Measurements from ENCODE around the gene RFX7.

The RFX7 gene

GRCh38 chr15:56128081-56128480 lies 115.6 kb downstream of the RFX7 start:
- Histone ChIP-seq H3K4me2 (ENCODE audit: low read length) (no peak overlapping the region), H3K18ac (ENCODE audit: low read length) (no peak overlapping the region), H2AK5ac (ENCODE audit: low read length) (no peak overlapping the region), H3K9ac (ENCODE audit: low read length) (no peak overlapping the region), H3K23ac (ENCODE audit: low read length) (no peak overlapping the region), H3K4me1 (ENCODE audit: control insufficient read depth, low read depth, low read length) (no peaks in the 10 kb centered on the region), H3K27me3 (ENCODE audit: insufficient read depth, low read length, poor library complexity) (no peaks in the 10 kb centered on the region), H2BK120ac (ENCODE audit: low read depth, low read length) (no peak overlapping the region), H2BK5ac (ENCODE audit: low read length) (no peak overlapping the region), H3K79me1 (ENCODE audit: low read length) (no peaks in the 10 kb centered on the region), H4K5ac (ENCODE audit: low read length) (no peak overlapping the region), H3K36me3 (ENCODE audit: control insufficient read depth, insufficient read depth, low read length) (no peaks in the 10 kb centered on the region), H3K27ac (ENCODE audit: low read depth, low read length) (no peak overlapping the region), H4K8ac (ENCODE audit: low read depth, low read length) (no peak overlapping the region), H3K4ac (ENCODE audit: low read depth, low read length) (no peak overlapping the region), H3K4me3 (ENCODE audit: low read length) (no peak overlapping the region), H2BK15ac (replicated peaks; ENCODE audit: low read depth) (no peak overlapping the region), H3K79me2 (ENCODE audit: control insufficient read depth, insufficient read depth, low read length) (no peaks in the 10 kb centered on the region), H3K56ac (ENCODE audit: low read length) (no peak overlapping the region)
- DNase-seq, result no peak

GRCh38 chr15:56126409-56126808 lies 117.3 kb downstream of the RFX7 start:
- Histone ChIP-seq H3K36me3 (ENCODE audit: control insufficient read depth, insufficient read depth, low read length) (peaks cover 1% of the 10 kb centered on the region), H3K79me2 (ENCODE audit: control insufficient read depth, insufficient read depth, low read length) (no peaks in the 10 kb centered on the region), H2BK5ac (ENCODE audit: low read length) (no peak overlapping the region), H2BK15ac (replicated peaks; ENCODE audit: low read depth) (no peak overlapping the region), H3K27me3 (ENCODE audit: insufficient read depth, low read length, poor library complexity) (no peaks in the 10 kb centered on the region), H3K9ac (ENCODE audit: low read length) (no peak overlapping the region), H4K8ac (ENCODE audit: low read depth, low read length) (no peak overlapping the region), H3K18ac (ENCODE audit: low read length) (no peak overlapping the region), H3K4me1 (ENCODE audit: control insufficient read depth, low read depth, low read length) (no peaks in the 10 kb centered on the region), H4K5ac (ENCODE audit: low read length) (no peak overlapping the region), H3K4me2 (ENCODE audit: low read length) (no peak overlapping the region), H3K79me1 (ENCODE audit: low read length) (no peaks in the 10 kb centered on the region), H2BK120ac (ENCODE audit: low read depth, low read length) (no peak overlapping the region), H2AK5ac (ENCODE audit: low read length) (no peak overlapping the region), H3K4me3 (ENCODE audit: low read length) (no peak overlapping the region), H3K23ac (ENCODE audit: low read length) (no peak overlapping the region), H3K4ac (ENCODE audit: low read depth, low read length) (no peak overlapping the region), H3K27ac (ENCODE audit: low read depth, low read length) (no peak overlapping the region), H3K56ac (ENCODE audit: low read length) (no peak overlapping the region)
- no peak for DNase-seq

- Histone ChIP-seq H2BK120ac (ENCODE audit: low read depth, low read length) (no peak overlapping the region), H3K18ac (ENCODE audit: low read length) (no peak overlapping the region), H3K9ac (ENCODE audit: low read length) (no peak overlapping the region), H3K4me1 (ENCODE audit: control insufficient read depth, low read depth, low read length) (no peaks in the 10 kb centered on the region), H3K36me3 (ENCODE audit: control insufficient read depth, insufficient read depth, low read length) (peaks cover 1% of the 10 kb centered on the region), H3K79me1 (ENCODE audit: low read length) (no peaks in the 10 kb centered on the region), H3K4me3 (ENCODE audit: low read length) (no peak overlapping the region), H3K27ac (ENCODE audit: low read depth, low read length) (no peak overlapping the region), H3K23ac (ENCODE audit: low read length) (no peak overlapping the region), H2BK5ac (ENCODE audit: low read length) (no peak overlapping the region), H3K27me3 (ENCODE audit: insufficient read depth, low read length, poor library complexity) (no peaks in the 10 kb centered on the region), H4K8ac (ENCODE audit: low read depth, low read length) (no peak overlapping the region), H3K79me2 (ENCODE audit: control insufficient read depth, insufficient read depth, low read length) (no peaks in the 10 kb centered on the region), H2AK5ac (ENCODE audit: low read length) (no peak overlapping the region), H4K5ac (ENCODE audit: low read length) (no peak overlapping the region), H3K4me2 (ENCODE audit: low read length) (no peak overlapping the region), H2BK15ac (replicated peaks; ENCODE audit: low read depth) (no peak overlapping the region), H3K4ac (ENCODE audit: low read depth, low read length) (no peak overlapping the region), H3K56ac (ENCODE audit: low read length) (no peak overlapping the region)
- WGBS (ENCODE audit: extremely low coverage, insufficient coverage, low lambda C conversion rate), result no CpG with 5 or more reads among the region's 4 CpGs
- no peak for DNase-seq
Observed at GRCh38 chr15:56124391-56124790, 119.3 kb downstream of the RFX7 start.

GRCh38 chr15:56105855-56106254 lies 137.8 kb downstream of the RFX7 start:
- WGBS (ENCODE audit: extremely low coverage, insufficient coverage, low lambda C conversion rate), result no CpG with 5 or more reads among the region's 1 CpG
- H3K23ac ChIP-seq (ENCODE audit: low read length), result no peak overlapping the region

GRCh38 chr15:56102441-56102840 lies 141.2 kb downstream of the RFX7 start:
- no peak overlapping the region for H2AK5ac ChIP-seq (ENCODE audit: low read length)
- H3K4me3 ChIP-seq (ENCODE audit: low read length), result no peak overlapping the region
- H4K8ac ChIP-seq (ENCODE audit: low read depth, low read length), result no peak overlapping the region
- H2BK15ac ChIP-seq (replicated peaks; ENCODE audit: low read depth), result no peak overlapping the region
- no peak overlapping the region for H4K5ac ChIP-seq (ENCODE audit: low read length)
- no peak for DNase-seq
- no peak overlapping the region for H3K56ac ChIP-seq (ENCODE audit: low read length)
- H3K27ac ChIP-seq (ENCODE audit: low read depth, low read length), result no peak overlapping the region
- H2BK120ac ChIP-seq (ENCODE audit: low read depth, low read length), result no peak overlapping the region
- no peak overlapping the region for H3K23ac ChIP-seq (ENCODE audit: low read length)
- no peaks in the 10 kb centered on the region for H3K27me3 ChIP-seq (ENCODE audit: insufficient read depth, low read length, poor library complexity)
- H3K79me2 ChIP-seq (ENCODE audit: control insufficient read depth, insufficient read depth, low read length), result no peaks in the 10 kb centered on the region
- no peak overlapping the region for H3K9ac ChIP-seq (ENCODE audit: low read length)
- H3K36me3 ChIP-seq (ENCODE audit: control insufficient read depth, insufficient read depth, low read length), result no peaks in the 10 kb centered on the region
- no CpG with 5 or more reads among the region's 3 CpGs for WGBS (ENCODE audit: extremely low coverage, insufficient coverage, low lambda C conversion rate)
- no peak overlapping the region for H2BK5ac ChIP-seq (ENCODE audit: low read length)
- no peaks in the 10 kb centered on the region for H3K79me1 ChIP-seq (ENCODE audit: low read length)
- no peak overlapping the region for H3K18ac ChIP-seq (ENCODE audit: low read length)
- no peak overlapping the region for H3K4ac ChIP-seq (ENCODE audit: low read depth, low read length)
- H3K4me1 ChIP-seq (ENCODE audit: control insufficient read depth, low read depth, low read length), result no peaks in the 10 kb centered on the region
- H3K4me2 ChIP-seq (ENCODE audit: low read length), result no peak overlapping the region

More at GRCh38 chr15:56105855-56106254, 137.8 kb downstream of the RFX7 start:
- Histone ChIP-seq H3K9ac (ENCODE audit: low read length) (no peak overlapping the region), H4K5ac (ENCODE audit: low read length) (no peak overlapping the region), H3K4me3 (ENCODE audit: low read length) (no peak overlapping the region), H2BK15ac (replicated peaks; ENCODE audit: low read depth) (no peak overlapping the region), H3K79me2 (ENCODE audit: control insufficient read depth, insufficient read depth, low read length) (no peaks in the 10 kb centered on the region), H3K18ac (ENCODE audit: low read length) (no peak overlapping the region), H3K27ac (ENCODE audit: low read depth, low read length) (no peak overlapping the region), H2BK5ac (ENCODE audit: low read length) (no peak overlapping the region), H3K4ac (ENCODE audit: low read depth, low read length) (no peak overlapping the region), H3K27me3 (ENCODE audit: insufficient read depth, low read length, poor library complexity) (no peaks in the 10 kb centered on the region), H3K4me2 (ENCODE audit: low read length) (no peak overlapping the region), H3K36me3 (ENCODE audit: control insufficient read depth, insufficient read depth, low read length) (no peaks in the 10 kb centered on the region), H4K8ac (ENCODE audit: low read depth, low read length) (no peak overlapping the region), H2AK5ac (ENCODE audit: low read length) (no peak overlapping the region), H3K56ac (ENCODE audit: low read length) (no peak overlapping the region), H2BK120ac (ENCODE audit: low read depth, low read length) (no peak overlapping the region), H3K4me1 (ENCODE audit: control insufficient read depth, low read depth, low read length) (no peaks in the 10 kb centered on the region), H3K79me1 (ENCODE audit: low read length) (no peaks in the 10 kb centered on the region)
- DNase-seq, result no peak

- Histone ChIP-seq H3K27ac (ENCODE audit: low read depth, low read length) (no peak overlapping the region), H3K9ac (ENCODE audit: low read length) (no peak overlapping the region), H3K4me2 (ENCODE audit: low read length) (no peak overlapping the region), H3K18ac (ENCODE audit: low read length) (no peak overlapping the region), H3K56ac (ENCODE audit: low read length) (no peak overlapping the region), H3K79me2 (ENCODE audit: control insufficient read depth, insufficient read depth, low read length) (no peaks in the 10 kb centered on the region), H3K4ac (ENCODE audit: low read depth, low read length) (no peak overlapping the region), H2BK15ac (replicated peaks; ENCODE audit: low read depth) (no peak overlapping the region), H3K79me1 (ENCODE audit: low read length) (no peaks in the 10 kb centered on the region), H3K36me3 (ENCODE audit: control insufficient read depth, insufficient read depth, low read length) (peaks cover 12% of the 10 kb centered on the region), H2AK5ac (ENCODE audit: low read length) (no peak overlapping the region), H3K4me3 (ENCODE audit: low read length) (no peak overlapping the region), H2BK120ac (ENCODE audit: low read depth, low read length) (no peak overlapping the region), H4K5ac (ENCODE audit: low read length) (no peak overlapping the region), H3K27me3 (ENCODE audit: insufficient read depth, low read length, poor library complexity) (no peaks in the 10 kb centered on the region), H2BK5ac (ENCODE audit: low read length) (no peak overlapping the region), H4K8ac (ENCODE audit: low read depth, low read length) (no peak overlapping the region), H3K4me1 (ENCODE audit: control insufficient read depth, low read depth, low read length) (no peaks in the 10 kb centered on the region), H3K23ac (ENCODE audit: low read length) (no peak overlapping the region)
- no CpG with 5 or more reads among the region's 2 CpGs for WGBS (ENCODE audit: extremely low coverage, insufficient coverage, low lambda C conversion rate)
- no peak for DNase-seq
Observed at GRCh38 chr15:56099311-56099710, 144.4 kb downstream of the RFX7 start.
